Measurements from ENCODE around the gene RABEP2. TPM values are rescaled to one million over a fixed set of nuclear protein-coding genes. Genes with fewer than 3 reads are reported as not detected.

The RABEP2 gene
- polyA plus RNA-seq, 1 donor (not counting 4 experiments of a cell fraction or from before 2014, with no cell fraction given): 8.7 TPM

- no peaks in the 10 kb centered on the region for H3K4me1 ChIP-seq (ENCODE audit: control insufficient read depth, extremely low read depth, insufficient read depth, low read length)
- no peak overlapping the region for H2AFZ ChIP-seq (ENCODE audit: control insufficient read depth, low read length)
- TF ChIP-seq EZH2 (IDR thresholded peaks at IDR 0.05; ENCODE audit: low read length) (no peak), CTCF (optimal IDR thresholded peaks at IDR 0.05 in 1 of 3, IDR thresholded peaks at IDR 0.05 in 1 of 3, conservative IDR thresholded peaks at IDR 0.05 in 1 of 3; ENCODE audit: extremely low read depth in 1 of 3, insufficient read depth in 2 of 3, low read length in 3 of 3) (no peak)
- no peak overlapping the region for H3K4me2 ChIP-seq (ENCODE audit: control insufficient read depth, extremely low read depth, insufficient read depth, low read depth, low read length)
- H3K9me3 ChIP-seq (ENCODE audit: control insufficient read depth, low read depth, low read length): no peaks in the 10 kb centered on the region
- no peaks in the 10 kb centered on the region for H4K20me1 ChIP-seq (ENCODE audit: control insufficient read depth, extremely low read depth, insufficient read depth, low read length)
- dilution Hi-C loops (cut with MboI; ENCODE audit: extremely low pct_ligation_motif_present, low sequenced_read_pairs): no loop called here
- no peak overlapping the region for H3K9ac ChIP-seq (ENCODE audit: control insufficient read depth, extremely low read depth, insufficient read depth, low read length)
- no peak for FAIRE-seq
- no peaks in the 10 kb centered on the region for H3K79me2 ChIP-seq (ENCODE audit: control insufficient read depth, insufficient read depth, low read length)
- H3K27me3 ChIP-seq (ENCODE audit: control insufficient read depth, extremely low read depth, insufficient read depth, low read length): no peaks in the 10 kb centered on the region
- H3K9me1 ChIP-seq (ENCODE audit: control insufficient read depth, extremely low read depth, insufficient read depth, low read length): no peaks in the 10 kb centered on the region
- H3K36me3 ChIP-seq (ENCODE audit: control insufficient read depth in 2 of 2, extremely low read depth in 1 of 2, insufficient read depth in 2 of 2, low read length in 2 of 2): peaks cover 25 to 32% of the 10 kb centered on the region in 2 experiments
- no peak for DNase-seq (ENCODE audit: low read depth, low spot score)
- no peak overlapping the region for H3K4me3 ChIP-seq (ENCODE audit: control insufficient read depth in 2 of 3, extremely low read depth in 1 of 3, insufficient read depth in 2 of 3, low read depth in 1 of 3, low read length in 3 of 3)
- H3K27ac ChIP-seq (ENCODE audit: control insufficient read depth, insufficient read depth, low read length): no peak overlapping the region
Observed at GRCh38 chr16:28964496-28964895, 39.5 kb upstream of the RABEP2 start.

DNA sequence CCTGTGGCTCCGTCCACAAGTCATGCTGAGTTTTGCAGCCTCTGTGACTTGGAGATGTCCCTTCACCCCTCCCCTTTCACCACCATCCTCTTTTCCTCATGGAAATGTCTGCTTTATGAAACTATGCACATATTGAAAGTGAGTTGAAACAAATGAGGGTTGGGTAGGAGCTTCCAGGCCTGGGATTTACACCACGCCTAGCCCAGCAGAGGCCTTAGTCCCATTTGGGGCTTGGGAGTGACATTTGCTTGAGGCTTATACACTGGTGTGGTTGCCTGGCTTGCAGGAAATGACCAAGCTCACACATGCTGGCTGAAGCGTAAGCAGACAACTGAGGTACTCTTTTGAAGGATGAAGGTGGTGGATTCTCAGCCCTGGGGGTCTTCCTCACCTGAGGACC lies 39.0 kb upstream of the RABEP2 start:
- Histone ChIP-seq H3K9me1 (ENCODE audit: control insufficient read depth, extremely low read depth, insufficient read depth, low read length) (no peaks in the 10 kb centered on the region), H2AFZ (ENCODE audit: control insufficient read depth, low read length) (no peak overlapping the region), H3K27ac (ENCODE audit: control insufficient read depth, insufficient read depth, low read length) (no peak overlapping the region), H4K20me1 (ENCODE audit: control insufficient read depth, extremely low read depth, insufficient read depth, low read length) (no peaks in the 10 kb centered on the region), H3K9me3 (ENCODE audit: control insufficient read depth, low read depth, low read length) (no peaks in the 10 kb centered on the region), H3K4me1 (ENCODE audit: control insufficient read depth, extremely low read depth, insufficient read depth, low read length) (no peaks in the 10 kb centered on the region), H3K4me3 (ENCODE audit: control insufficient read depth in 2 of 3, extremely low read depth in 1 of 3, insufficient read depth in 2 of 3, low read depth in 1 of 3, low read length in 3 of 3) (no peak overlapping the region), H3K9ac (ENCODE audit: control insufficient read depth, extremely low read depth, insufficient read depth, low read length) (no peak overlapping the region), H3K36me3 (ENCODE audit: control insufficient read depth in 2 of 2, extremely low read depth in 1 of 2, insufficient read depth in 2 of 2, low read length in 2 of 2) (peaks cover 25 to 34% of the 10 kb centered on the region in 2 experiments), H3K4me2 (ENCODE audit: control insufficient read depth, extremely low read depth, insufficient read depth, low read depth, low read length) (no peak overlapping the region), H3K79me2 (ENCODE audit: control insufficient read depth, insufficient read depth, low read length) (no peaks in the 10 kb centered on the region), H3K27me3 (ENCODE audit: control insufficient read depth, extremely low read depth, insufficient read depth, low read length) (no peaks in the 10 kb centered on the region)
- DNase-seq (ENCODE audit: low read depth, low spot score) (no peak), FAIRE-seq (no peak)
- no peak for TF ChIP-seq CTCF (optimal IDR thresholded peaks at IDR 0.05 in 1 of 3, IDR thresholded peaks at IDR 0.05 in 1 of 3, conservative IDR thresholded peaks at IDR 0.05 in 1 of 3; ENCODE audit: extremely low read depth in 1 of 3, insufficient read depth in 2 of 3, low read length in 3 of 3)
- no peak for TF ChIP-seq EZH2 (IDR thresholded peaks at IDR 0.05; ENCODE audit: low read length)
- dilution Hi-C loops (cut with MboI; ENCODE audit: extremely low pct_ligation_motif_present, low sequenced_read_pairs): no loop called here
